IMR-90 (cell line): Measurements from ENCODE around the gene AGAP1. TPM values are rescaled to one million over a fixed set of nuclear protein-coding genes. Genes with fewer than 3 reads are reported as not detected.

Source experiments
- ATAC-seq: fragments of 200-7000 bp; cut with Tn5 transposase; 2 replicates; pipeline ENCODE4 v1.9.1; 2020; ENCODE audit warnings: low read depth, mild to moderate bottlenecking, moderate library complexity
- BruUV-seq: library from RNA; stranded (reverse); fragments of 400-500 nt; replicated peaks from 2 replicates; lab custom pipeline; 2021; lab: Mats Ljungman, UMichigan
- CTCF ChIA-PET: fragments of 300-600 bp; formaldehyde crosslinking; extraction: SDS; loops from one replicate; lab custom pipeline; 2021; ENCODE audit warnings: antibody characterized with exemption; lab: Yijun Ruan, JAX
- POLR2A ChIA-PET: fragments of 300-600 bp; sonication (Branson Sonifier 250); formaldehyde crosslinking; loops from one replicate; lab custom pipeline; 2022; ENCODE audit warnings: antibody characterized with exemption; ENCODE audit not compliant: unreplicated experiment; lab: Charles Lee
- DNase-seq: peaks from one replicate; pipeline ENCODE4 v3.0.0; 2013
- H2AFZ ChIP-seq: replicated peaks from 2 replicates; pipeline ENCODE3; 2013; ENCODE audit warnings: low read length, mild to moderate bottlenecking; ENCODE audit not compliant: poor library complexity
- H2AK5ac ChIP-seq: 2 replicates; pipeline ENCODE4 v1.6.1; 2013; ENCODE audit warnings: low read depth, low read length, inconsistent platforms
- H2AK9ac ChIP-seq: replicated peaks from 2 replicates; pipeline ENCODE3; 2013; ENCODE audit warnings: mild to moderate bottlenecking, low read depth, low read length, moderate library complexity; ENCODE audit not compliant: poor library complexity
- H2BK120ac ChIP-seq: 2 replicates; pipeline ENCODE4 v1.6.1; 2013; ENCODE audit warnings: low read depth, low read length, inconsistent platforms
- H2BK15ac ChIP-seq: 3 replicates; pipeline ENCODE4 v1.6.1; 2013; ENCODE audit warnings: low read depth, low read length, inconsistent platforms
- H2BK20ac ChIP-seq: 2 replicates; pipeline ENCODE4 v1.6.1; 2013; ENCODE audit warnings: low read depth, mild to moderate bottlenecking, inconsistent platforms, low read length, moderate library complexity
- H2BK5ac ChIP-seq: 2 replicates; pipeline ENCODE4 v1.6.1; 2013; ENCODE audit warnings: mild to moderate bottlenecking, low read depth, low read length, inconsistent platforms; ENCODE audit not compliant: poor library complexity, severe bottlenecking
- H3K14ac ChIP-seq: replicated peaks from 2 replicates; pipeline ENCODE4 v1.6.1; 2013; ENCODE audit warnings: low read depth, low read length, inconsistent platforms
- H3K18ac ChIP-seq: 2 replicates; pipeline ENCODE4 v1.6.1; 2013; ENCODE audit warnings: low read depth, low read length, control low read depth
- H3K23ac ChIP-seq: 2 replicates; pipeline ENCODE4 v1.6.1; 2013; ENCODE audit warnings: low read depth, low read length, inconsistent platforms
- H3K27ac ChIP-seq: 2 replicates; pipeline ENCODE4 v1.5.1; 2013; ENCODE audit warnings: mild to moderate bottlenecking, control low read depth, low read length; ENCODE audit not compliant: insufficient read depth
- H3K27me3 ChIP-seq: 2 replicates; pipeline ENCODE4 v1.6.1; 2013; ENCODE audit warnings: low read length; ENCODE audit not compliant: control insufficient read depth, insufficient read depth
- H3K36me3 ChIP-seq: 2 replicates; pipeline ENCODE4 v1.6.1; 2013; ENCODE audit warnings: low read length, mixed read lengths; ENCODE audit not compliant: control insufficient read depth, insufficient read depth
- H3K4ac ChIP-seq: 2 replicates; pipeline ENCODE4 v1.6.1; 2013; ENCODE audit warnings: low read depth, low read length, inconsistent platforms
- H3K4me1 ChIP-seq: 2 replicates; pipeline ENCODE4 v1.6.1; 2013; ENCODE audit warnings: low read length, mixed read lengths; ENCODE audit not compliant: control insufficient read depth, insufficient read depth
- H3K4me2 ChIP-seq: 2 replicates; pipeline ENCODE4 v1.6.1; 2013; ENCODE audit warnings: low read depth, mild to moderate bottlenecking, control low read depth, low read length, moderate library complexity
- H3K4me3 ChIP-seq: 2 replicates; pipeline ENCODE4 v1.5.1; 2013; ENCODE audit warnings: low read depth, mild to moderate bottlenecking, control low read depth, low read length, moderate library complexity; ENCODE audit not compliant: insufficient read depth
- H3K56ac ChIP-seq: 2 replicates; pipeline ENCODE4 v1.6.1; 2013; ENCODE audit warnings: low read length, inconsistent platforms; ENCODE audit not compliant: insufficient read depth; ENCODE audit errors: extremely low read depth
- H3K79me1 ChIP-seq, 2 experiments: 2 replicates each; pipeline ENCODE4 v1.6.1; 2013; ENCODE audit warnings: low read length in 2 of 2, inconsistent platforms in 1 of 2, low read depth in 1 of 2
- H3K9ac ChIP-seq: 2 replicates; pipeline ENCODE4 v1.6.1; 2013; ENCODE audit warnings: low read depth, low read length, control low read depth
- H3K9me1 ChIP-seq: 2 replicates; pipeline ENCODE4 v1.6.1; 2013; ENCODE audit warnings: low read length, inconsistent platforms; ENCODE audit not compliant: insufficient read depth
- H3K9me3 ChIP-seq: 2 replicates; pipeline ENCODE4 v1.6.1; 2013; ENCODE audit warnings: low read length; ENCODE audit not compliant: control insufficient read depth, insufficient read depth
- H4K20me1 ChIP-seq: 2 replicates; pipeline ENCODE4 v1.6.1; 2013; ENCODE audit warnings: low read length, inconsistent platforms; ENCODE audit not compliant: insufficient read depth
- H4K5ac ChIP-seq: 2 replicates; pipeline ENCODE4 v1.6.1; 2013; ENCODE audit warnings: mild to moderate bottlenecking, low read depth, low read length, control low read depth
- H4K8ac ChIP-seq, 2 experiments: 2 replicates each; pipeline ENCODE4 v1.6.1; 2013; ENCODE audit warnings: low read depth in 2 of 2, low read length in 2 of 2, control low read depth in 1 of 2, inconsistent platforms in 1 of 2
- H4K91ac ChIP-seq: 2 replicates; pipeline ENCODE4 v1.6.1; 2013; ENCODE audit warnings: low read depth, low read length, inconsistent platforms; ENCODE audit not compliant: insufficient read depth
- BHLHE40 ChIP-seq: fragments of 150-350 bp; IDR thresholded peaks from 2 replicates; pipeline ENCODE4 v1.6.1; 2016; ENCODE audit warnings: mild to moderate bottlenecking, low read depth, low read length
- CHD1 ChIP-seq: IDR thresholded peaks from 2 replicates; pipeline ENCODE4 v1.6.1; 2012; ENCODE audit warnings: low read depth, low read length, improper control_type of control experiment
- MAFK ChIP-seq: IDR thresholded peaks from 2 replicates; pipeline ENCODE4 v1.6.1; 2012; ENCODE audit warnings: low read depth, low read length, improper control_type of control experiment
- MAZ ChIP-seq: IDR thresholded peaks from 2 replicates; pipeline ENCODE4 v1.6.1; 2012; ENCODE audit warnings: low read depth, mild to moderate bottlenecking, low read length, improper control_type of control experiment, moderate library complexity, borderline replicate concordance
- MXI1 ChIP-seq: IDR thresholded peaks from 2 replicates; pipeline ENCODE4 v1.6.1; 2012; ENCODE audit warnings: low read depth, mild to moderate bottlenecking, low read length, moderate library complexity, borderline replicate concordance
- NFE2L2 ChIP-seq: fragments of 150-350 bp; IDR thresholded peaks from 2 replicates; pipeline ENCODE4 v1.6.1; 2016; ENCODE audit warnings: low read depth, mild to moderate bottlenecking, low read length
- POLR2A ChIP-seq: IDR thresholded peaks from 2 replicates; pipeline ENCODE4 v1.6.1; 2012; ENCODE audit warnings: mild to moderate bottlenecking, low read depth, low read length
- RAD21 ChIP-seq: IDR thresholded peaks from 2 replicates; pipeline ENCODE4 v1.6.1; 2012; ENCODE audit warnings: low read length, improper control_type of control experiment
- RCOR1 ChIP-seq: IDR thresholded peaks from 2 replicates; pipeline ENCODE4 v1.6.1; 2012; ENCODE audit warnings: mild to moderate bottlenecking, low read length, improper control_type of control experiment; ENCODE audit not compliant: insufficient replicate concordance
- USF2 ChIP-seq: fragments of 150-350 bp; IDR thresholded peaks from 2 replicates; pipeline ENCODE4 v1.6.1; 2017; ENCODE audit warnings: mild to moderate bottlenecking, antibody characterized with exemption, low read length, low read depth
- WGBS, 2 experiments: methylation state at CpG; one replicate each; pipeline versions ENCODE4 v1.1.5 to v1.1.7; 2013; ENCODE audit warnings: missing lambda C conversion rate in 2 of 2; ENCODE audit not compliant: insufficient read length in 1 of 2; ENCODE audit errors: extremely low coverage in 2 of 2; 5-methylcytosine and 5-hydroxymethylcytosine counted together
- dilution Hi-C: fragments of 300-500 bp; cut with HindIII; formaldehyde crosslinking; loops from one replicate; pipeline ENCODE4 v1.14.3; 2018; ENCODE audit warnings: low sequenced_read_pairs; ENCODE audit not compliant: unreplicated experiment
- in situ Hi-C: fragments of 300-500 bp; cut with MboI; formaldehyde crosslinking; loops from 3 replicates; pipeline ENCODE4 v1.14.3; 2019; ENCODE audit warnings: low sequenced_read_pairs, inconsistent platforms, mixed read lengths
- intact Hi-C: fragments of 100-400 bp; cut with micrococcal nuclease; formaldehyde crosslinking; loops from 2 replicates; pipeline ENCODE4 v1.10.0; 2022
- polyA plus RNA-seq, 3 experiments: library from polyadenylated mRNA; depleted of rRNA; stranded (reverse); fragments of >200 nt; gene quantifications; 2 replicates each; pipeline ENCODE4 v1.2.3, GENCODE V29; 2012; ENCODE audit warnings: low replicate concordance in 1 of 3
- total RNA-seq: library from RNA; depleted of rRNA; stranded (reverse); fragments of >200 nt; gene quantifications from 2 replicates; pipeline ENCODE4 v1.2.3, GENCODE V29; 2012

The AGAP1 gene
- total and polyA plus RNA-seq, 2 of the 4 experiments (the other 2 are of a cell fraction), result 15.1 to 16.4 TPM

- no peak for ATAC-seq
- Histone ChIP-seq H4K91ac (no peak overlapping the region), H4K20me1 (peaks cover 19% of the 10 kb centered on the region), H4K8ac (no peak overlapping the region), H3K9me3 (no peaks in the 10 kb centered on the region), H2BK120ac (no peak overlapping the region), H3K9me1 (peaks cover 20% of the 10 kb centered on the region), H3K4ac (no peak overlapping the region), H2AK5ac (no peak overlapping the region), H2BK5ac (no peak overlapping the region), H3K27ac (no peak overlapping the region), H3K14ac (no peak overlapping the region), H3K27me3 (no peaks in the 10 kb centered on the region), H3K23ac (no peak overlapping the region), H2BK20ac (no peak overlapping the region), H3K4me2 (no peak overlapping the region), H3K9ac (no peak overlapping the region), H4K5ac (no peak overlapping the region), H2AFZ (no peak overlapping the region), H2BK15ac (no peak overlapping the region), H3K36me3 (peaks cover 8% of the 10 kb centered on the region; the same call in 1 of the 2 replicates), H2AK9ac (no peak overlapping the region), H3K4me3 (no peak overlapping the region), H3K4me1 (peaks cover 4% of the 10 kb centered on the region), H3K56ac (no peak overlapping the region), H3K18ac (no peak overlapping the region), H3K79me1 (peaks cover 10 to 29% of the 10 kb centered on the region in 2 experiments)
- ChIA-PET CTCF (no interaction called here), POLR2A (no interaction called here)
- WGBS, 2 experiments, result 100% methylated on average over 3 of the region's 11 CpGs; no CpG with 5 or more reads in 1 of the 2 experiments
- BruUV-seq, result no TSS peak
- intact Hi-C loops (no loop called here), in situ Hi-C loops (no loop called here), dilution Hi-C loops (no loop called here)
- TF ChIP-seq POLR2A, result no peak
- TF ChIP-seq CHD1, result no peak
- no peak for TF ChIP-seq USF2
- no peak for TF ChIP-seq MAFK
- no peak for TF ChIP-seq RAD21
- no peak for TF ChIP-seq BHLHE40
- no peak for TF ChIP-seq NFE2L2
- TF ChIP-seq MAZ, result no peak
- TF ChIP-seq MXI1, result no peak
- no peak for TF ChIP-seq RCOR1
- DNase-seq, result no peak
Measured at GRCh38 chr2:235711527-235711926, 217.7 kb downstream of the AGAP1 start.
